HG03575 (cell line): ENCODE measurements around the gene HOOK2.

Source experiments
- ATAC-seq: cut with Tn5 transposase; IDR thresholded peaks from one replicate; pipeline ENCODE4 v1.9.1; 2021; ENCODE audit not compliant: unreplicated experiment, insufficient number of reproducible peaks, low FRiP score; ENCODE audit errors: extremely low read depth

HOOK2 gene

GRCh38 chr19:12759686-12760085 lies 15.7 kb downstream of the HOOK2 start:
- no peak for ATAC-seq

DNA sequence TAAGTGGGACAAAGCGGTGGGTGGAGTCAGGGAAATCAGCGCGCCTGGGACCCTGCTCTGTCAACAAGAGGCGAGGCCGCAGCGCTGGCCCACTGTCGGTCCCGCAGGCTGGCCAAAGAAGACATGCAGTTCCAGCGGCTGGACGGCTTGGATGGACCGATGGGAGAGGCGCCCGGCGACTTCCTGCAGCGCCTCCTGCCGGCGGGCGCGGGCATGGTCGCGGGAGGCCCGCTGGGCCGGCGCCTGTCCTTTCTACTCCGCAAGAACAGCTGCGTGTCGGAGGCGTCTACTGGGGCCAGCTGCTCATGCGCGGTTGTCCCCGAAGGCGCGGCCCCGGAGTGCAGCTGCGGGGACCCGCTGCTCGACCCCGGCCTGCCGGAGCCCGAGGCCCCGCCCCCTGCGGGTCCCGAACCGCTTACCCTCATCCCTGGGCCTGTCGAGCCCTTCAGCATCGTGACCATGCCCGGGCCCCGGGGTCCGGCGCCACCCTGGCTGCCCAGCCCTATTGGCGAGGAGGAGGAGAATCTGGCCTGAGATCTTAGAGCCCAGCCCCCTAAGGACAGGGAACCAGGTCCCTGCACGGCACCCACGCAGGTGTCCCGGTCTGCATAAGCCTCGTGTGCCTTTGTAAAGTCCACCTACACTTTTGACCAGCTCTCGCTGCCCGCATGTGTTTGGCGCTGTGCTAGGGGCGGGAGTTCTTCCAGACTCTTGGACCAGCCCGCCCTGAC lies 17.6 kb downstream of the HOOK2 start:
- ATAC-seq: no peak

DNA sequence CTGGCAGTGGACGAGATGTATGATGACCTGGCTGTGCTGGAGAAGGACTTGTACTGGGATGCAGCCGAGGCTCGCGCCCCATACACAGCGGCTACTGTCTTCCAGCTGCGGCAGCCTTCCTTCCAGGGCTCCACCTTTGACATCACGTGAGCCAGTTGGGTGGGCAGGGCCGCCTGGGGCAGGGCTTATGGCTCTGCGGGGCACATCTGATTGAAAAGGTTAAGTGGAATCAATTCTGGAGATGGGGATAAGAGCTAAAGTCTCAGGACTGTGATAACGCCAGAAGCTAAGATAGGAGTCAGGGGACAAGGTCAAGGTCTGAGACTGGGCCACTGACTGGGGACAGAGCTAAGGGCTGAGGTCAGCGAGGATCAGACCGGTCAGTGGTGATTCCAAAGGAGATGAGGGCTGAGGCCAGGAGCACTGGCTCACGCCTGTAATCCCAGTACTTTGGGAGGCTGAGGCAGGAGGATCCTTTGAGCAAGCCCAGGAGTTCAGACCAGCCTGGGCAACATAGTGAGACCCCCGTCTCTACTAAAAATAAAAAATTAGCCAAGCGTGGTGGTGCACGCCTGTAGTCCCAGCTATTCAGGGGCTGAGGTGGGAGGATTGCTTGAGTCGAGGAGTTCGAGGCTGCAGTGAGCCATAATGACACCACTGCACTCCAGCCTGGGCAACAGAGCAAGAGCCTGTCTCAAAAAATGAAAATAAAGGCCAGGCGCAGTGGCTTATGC lies 19.0 kb downstream of the HOOK2 start:
- ATAC-seq: no peak

- ATAC-seq: no peak
Measured at GRCh38 chr19:12754465-12755196, 20.7 kb downstream of the HOOK2 start.

DNA sequence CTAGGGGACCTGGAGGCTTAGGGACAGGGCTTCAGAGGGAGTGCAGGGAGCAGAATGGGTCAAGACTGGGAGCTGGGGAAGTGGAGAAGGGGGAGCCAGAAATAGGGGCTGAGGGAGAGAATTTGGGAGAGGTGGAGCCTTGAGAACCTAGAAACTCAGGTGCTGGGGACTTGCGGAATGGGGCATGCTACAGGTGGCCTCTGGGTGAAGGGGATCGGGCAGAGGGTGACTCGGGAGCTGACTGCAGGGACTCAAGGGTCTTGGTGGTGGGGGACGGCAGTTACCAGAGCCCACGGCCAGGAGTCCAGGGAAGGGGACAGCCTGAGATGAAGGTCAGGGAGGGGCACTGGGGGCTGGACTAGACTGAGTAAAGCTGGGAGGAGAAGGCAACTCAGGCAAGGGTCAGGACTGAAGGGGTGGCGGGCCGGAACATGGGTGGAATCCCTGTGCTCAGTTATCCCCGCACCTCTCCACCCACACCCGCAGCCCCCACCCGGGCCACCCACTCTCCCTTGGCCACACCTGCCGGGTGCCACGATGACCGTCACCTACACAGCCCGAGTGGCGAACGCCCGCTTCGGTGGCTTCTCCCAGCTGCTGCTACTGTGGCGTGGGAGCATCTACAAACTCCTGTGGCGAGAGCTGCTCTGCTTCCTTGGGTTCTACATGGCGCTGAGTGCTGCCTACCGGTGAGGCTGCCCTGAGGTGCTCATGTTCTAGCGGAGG lies 23.1 kb downstream of the HOOK2 start:
- no peak for ATAC-seq

DNA sequence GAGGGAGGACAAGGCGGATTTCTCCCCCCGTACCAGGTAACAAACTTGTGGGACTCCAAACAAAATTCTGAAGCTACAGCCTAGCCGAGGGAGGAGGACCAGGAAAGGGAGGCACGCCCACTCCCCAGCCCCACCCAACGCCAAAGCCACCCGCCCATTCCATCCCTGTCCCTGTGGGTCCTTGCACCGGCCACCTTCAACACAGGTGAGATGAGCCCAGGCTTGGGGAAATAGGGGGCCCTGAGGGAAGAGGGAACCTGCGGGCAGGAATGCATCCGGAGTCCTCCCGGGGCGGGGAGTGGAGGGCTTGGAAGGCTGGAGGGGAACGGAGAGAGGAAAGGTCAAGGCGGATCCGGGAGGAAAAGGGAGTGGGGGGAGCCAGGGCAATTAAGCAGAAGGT lies 23.7 kb downstream of the HOOK2 start, which contains the start of gene BEST2:
TSS of gene BEST2 (plus strand) at position 157 of the 400 bp plus-strand sequence. CDS start 802 bp downstream, outside the sequence.
- no peak for ATAC-seq

DNA sequence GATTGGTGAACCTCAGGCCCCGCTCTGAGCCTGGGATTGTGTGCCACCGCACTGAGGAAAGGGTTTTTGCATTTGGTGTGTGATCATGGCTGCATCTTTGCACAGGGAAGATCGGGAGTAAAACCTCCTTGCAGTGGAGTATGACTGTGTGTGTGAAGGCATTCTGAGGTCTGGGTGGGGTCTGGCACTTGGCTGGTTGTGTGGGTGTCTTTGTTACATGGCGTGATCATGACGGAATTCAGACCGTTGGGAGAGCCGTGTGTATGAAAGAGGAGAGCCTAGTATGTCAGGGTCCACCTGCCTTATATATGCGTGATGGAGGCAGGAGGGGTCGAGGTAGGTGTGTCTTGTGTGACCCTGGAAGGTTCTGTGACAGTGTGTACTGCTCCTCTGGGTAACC lies 24.5 kb downstream of the HOOK2 start:
- no peak for ATAC-seq

DNA sequence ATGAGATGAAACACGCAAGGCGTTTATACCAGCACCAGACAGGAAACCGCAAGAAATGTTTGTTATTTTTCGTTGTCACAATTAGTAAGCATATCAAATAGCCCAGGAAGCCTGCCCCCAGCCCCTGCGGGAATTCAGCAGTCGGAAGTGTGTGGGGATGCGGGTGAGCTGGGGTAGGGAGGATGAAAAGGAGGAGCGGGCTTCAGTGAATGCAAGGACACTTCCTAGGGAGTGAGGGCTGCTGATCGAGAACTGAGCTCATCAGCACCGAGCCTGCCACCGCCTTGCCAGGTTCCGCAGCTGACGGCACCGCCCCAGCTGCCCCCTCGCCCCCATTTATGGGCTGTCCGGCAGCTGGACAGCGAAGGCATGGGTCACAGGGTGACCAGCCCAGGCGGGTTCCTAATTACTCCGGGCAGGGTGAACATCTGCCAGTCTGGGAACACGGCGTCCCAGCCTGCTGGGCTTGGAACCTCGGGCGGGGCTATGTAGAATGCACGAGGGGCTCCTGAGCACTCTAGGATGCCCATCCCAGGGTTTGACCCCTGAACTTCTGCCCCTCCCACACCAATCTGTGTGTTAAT lies 25.3 kb downstream of the HOOK2 start:
- no peak for ATAC-seq

DNA sequence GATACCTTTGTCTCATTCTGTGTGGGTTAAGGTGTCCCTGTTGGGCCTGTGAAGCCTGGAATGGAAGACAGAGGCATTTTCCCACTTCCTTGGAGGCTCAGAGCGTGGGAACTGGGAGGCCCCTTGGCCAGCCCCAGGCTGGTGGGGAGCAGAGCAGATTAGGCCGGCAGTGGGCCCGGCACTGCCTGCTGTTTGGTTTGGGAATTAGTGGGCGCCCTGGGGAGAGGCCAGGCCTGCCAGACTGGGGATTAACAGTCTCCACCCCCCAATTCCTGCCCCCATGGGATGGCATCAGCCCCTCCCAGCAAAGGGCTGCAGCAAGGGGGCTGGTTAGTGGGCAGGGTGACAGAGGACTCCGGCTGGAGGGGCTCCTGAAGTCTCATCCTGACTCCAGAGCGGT lies 26.9 kb downstream of the HOOK2 start:
- ATAC-seq: no peak

GRCh38 chr19:12745166-12745897 lies 30.0 kb downstream of the HOOK2 start:
- ATAC-seq: no peak

DNA sequence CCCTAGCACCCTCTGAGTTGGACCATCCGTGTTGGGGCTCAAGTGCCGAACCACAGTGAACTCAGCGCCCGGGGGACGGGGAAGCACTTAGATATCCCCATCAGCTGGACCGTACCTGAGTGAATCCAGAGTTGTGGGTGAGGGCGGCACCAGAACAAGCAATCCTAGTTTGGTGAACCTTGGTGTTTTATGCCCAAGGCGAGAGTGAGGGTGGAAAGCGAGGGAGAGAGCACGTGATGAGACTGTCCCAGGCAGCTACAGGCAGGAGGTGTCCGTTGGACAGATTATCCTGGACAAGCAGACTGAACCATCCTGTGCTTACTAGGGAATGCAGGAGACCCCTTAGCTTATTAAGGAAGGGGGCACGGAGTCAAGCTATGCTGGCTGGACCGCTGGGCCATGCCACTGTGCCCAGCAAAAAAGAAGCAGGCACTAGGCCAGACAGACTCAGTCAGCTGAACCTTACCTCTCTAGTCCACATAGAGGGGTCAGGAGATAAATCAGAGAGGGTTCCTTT lies 37.5 kb downstream of the HOOK2 start:
- no peak for ATAC-seq

DNA sequence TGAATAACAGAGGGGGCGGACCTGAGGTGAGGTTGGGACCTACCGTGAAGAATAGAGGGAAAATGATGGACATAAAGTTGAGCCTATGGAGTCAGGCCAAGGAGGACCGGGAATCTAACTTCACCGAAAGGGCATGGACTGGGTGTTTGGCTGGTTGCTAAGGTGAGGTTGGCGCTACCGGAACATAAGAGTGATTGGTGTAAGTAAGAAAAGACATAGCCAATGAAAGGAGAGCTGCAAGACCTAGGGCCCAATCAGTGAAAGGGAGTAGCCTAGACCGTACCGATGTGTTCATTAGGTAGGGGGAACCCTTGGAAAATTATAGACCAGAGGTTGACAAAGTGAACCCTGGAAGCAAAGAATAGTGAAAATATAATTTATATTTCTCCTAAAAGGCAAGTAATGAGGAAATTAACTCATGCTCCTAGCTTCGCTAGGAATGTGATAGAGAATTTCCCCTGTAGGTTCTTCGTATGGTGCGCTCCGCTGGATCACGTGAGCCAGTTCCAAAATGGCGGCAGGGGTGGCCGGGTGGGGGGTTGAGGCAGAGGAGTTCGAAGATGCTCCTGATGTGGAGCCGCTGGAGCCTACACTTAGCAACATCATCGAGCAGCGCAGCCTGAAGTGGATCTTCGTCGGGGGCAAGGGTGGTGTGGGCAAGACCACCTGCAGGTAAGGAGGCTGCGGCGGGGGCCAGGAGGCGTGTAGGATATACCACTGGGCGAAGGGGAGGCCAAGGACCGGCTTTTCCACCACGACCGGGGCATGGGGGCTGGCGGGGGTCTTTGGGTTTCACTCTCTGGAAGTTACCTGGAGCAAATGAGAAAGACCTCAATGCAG lies 38.1 kb downstream of the HOOK2 start, which contains the start of gene GET3:
TSS of gene GET3 (plus strand) at position 503 of the 840 bp plus-strand sequence. CDS start at position 512, 9 bp downstream.
- peak; percentile 31 for ATAC-seq

DNA sequence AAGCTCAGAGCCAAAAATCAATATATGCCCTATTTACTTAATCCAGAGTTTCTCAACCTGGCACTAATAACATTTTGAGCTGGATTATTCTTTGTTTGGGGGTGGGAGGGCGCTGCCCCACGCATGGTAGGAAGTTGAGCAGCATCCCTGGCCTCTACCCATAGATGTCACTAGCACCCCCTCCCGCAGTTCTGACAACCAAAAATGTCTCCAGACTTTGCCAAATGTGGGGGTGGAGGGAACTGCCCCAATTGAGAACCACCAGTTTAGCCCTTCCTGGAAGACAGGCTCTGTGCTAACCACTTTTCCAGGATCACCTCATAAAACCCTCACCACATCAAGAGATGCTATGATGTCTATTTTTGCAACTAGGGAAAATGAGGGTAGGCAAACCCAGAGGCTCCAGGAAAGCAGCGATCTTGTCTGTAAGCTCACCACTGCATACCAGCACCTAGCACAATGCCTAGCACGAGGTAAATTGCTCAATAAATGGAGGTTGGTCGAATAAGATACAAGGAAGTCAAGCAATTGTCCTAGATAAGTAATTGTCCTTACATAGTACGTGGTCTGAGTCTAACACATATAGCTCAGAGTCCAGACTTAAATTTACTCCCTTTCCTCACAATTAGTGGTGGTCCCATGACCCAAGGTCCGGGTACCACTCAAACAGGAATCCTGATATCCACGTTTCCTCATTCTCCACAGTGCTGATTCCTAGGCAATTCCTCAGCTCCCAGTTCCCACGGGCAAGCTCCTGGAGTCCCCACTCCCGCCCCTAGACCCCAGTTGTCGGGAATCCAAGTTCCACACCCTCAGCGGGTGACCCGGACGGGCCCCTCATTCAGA lies 41.8 kb downstream of the HOOK2 start:
- no peak for ATAC-seq

GRCh38 chr19:12731337-12731736 lies 44.0 kb downstream of the HOOK2 start:
- ATAC-seq: no peak

GRCh38 chr19:12730064-12730463 lies 45.3 kb downstream of the HOOK2 start:
- no peak for ATAC-seq

GRCh38 chr19:12727745-12728433 lies 47.5 kb downstream of the HOOK2 start:
- no peak for ATAC-seq
